ENCODE data around the gene RFTN1. TPM values are rescaled to one million over a fixed set of nuclear protein-coding genes. Genes with fewer than 3 reads are reported as not detected.
A peak's percentile ranks its signal among the peaks of the same experiment; 100 is the strongest.

The RFTN1 gene
- total and polyA plus RNA-seq, 10 of the 15 experiments (the other 5 are each of a cell fraction or from before 2014, with no cell fraction given), result 20.6 to 213 (median 147) TPM

DNA sequence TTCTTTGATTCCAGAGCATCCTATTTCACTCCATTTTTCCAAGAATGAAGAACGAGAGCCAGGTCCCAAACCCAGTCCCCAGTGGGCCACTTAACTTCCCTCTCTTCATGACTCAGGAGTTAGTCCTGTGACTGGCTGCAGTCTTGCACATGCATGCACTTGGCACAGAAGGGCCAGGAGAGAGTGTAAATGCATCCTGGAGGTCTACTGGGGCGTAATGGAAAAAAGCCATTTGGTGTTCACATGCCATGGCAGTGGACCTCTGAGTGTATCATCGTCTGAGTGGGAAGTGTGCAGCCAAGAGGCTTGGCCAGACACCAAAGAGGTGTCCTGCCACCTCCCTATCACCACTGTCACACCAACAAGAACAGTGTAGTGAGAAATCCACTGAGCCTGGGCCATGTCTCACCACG is 15.1 kb upstream of the RFTN1 start:
- Histone ChIP-seq H4K20me1 (ENCODE audit: control insufficient read depth, insufficient read depth) (no peaks in the 10 kb centered on the region), H3K36me3 (ENCODE audit: control insufficient read depth in 2 of 2, insufficient read depth in 2 of 2, low read length in 1 of 2) (no peaks in the 10 kb centered on the region), H3K27ac (ENCODE audit: control insufficient read depth, insufficient read depth) (no peak overlapping the region), H3K9ac (ENCODE audit: control insufficient read depth, insufficient read depth, low read length) (no peak overlapping the region), H2AFZ (ENCODE audit: control insufficient read depth, low read depth, low read length) (no peak overlapping the region), H3K4me3 (no peak overlapping the region), H3K79me2 (ENCODE audit: control insufficient read depth, insufficient read depth, low read length) (no peaks in the 10 kb centered on the region), H3K27me3 (replicated peaks in 1 of 2; ENCODE audit: control insufficient read depth in 2 of 2, insufficient read depth in 2 of 2, low read length in 1 of 2) (no peaks in the 10 kb centered on the region), H3K4me2 (ENCODE audit: control insufficient read depth, insufficient read depth) (no peak overlapping the region), H3K9me3 (replicated peaks; ENCODE audit: control insufficient read depth, insufficient read depth, low read length) (peaks cover 21% of the 10 kb centered on the region), H3K4me1 (ENCODE audit: control insufficient read depth, insufficient read depth, low read length) (no peaks in the 10 kb centered on the region)
- no TSS peak for BruUV-seq (replicated peaks)
- POLR2A ChIA-PET, result interaction anchor here (0.9 kb wide), 1 partner anchor 19 kb away, joined by 3 read pairs; no protein-coding TSS in a partner anchor
- WGBS (ENCODE audit: insufficient coverage, insufficient replicate concordance, low lambda C conversion rate, missing lambda C conversion rate), result 58% methylated on average over 4 of the region's 4 CpGs
- TF ChIP-seq, protein P1, sequence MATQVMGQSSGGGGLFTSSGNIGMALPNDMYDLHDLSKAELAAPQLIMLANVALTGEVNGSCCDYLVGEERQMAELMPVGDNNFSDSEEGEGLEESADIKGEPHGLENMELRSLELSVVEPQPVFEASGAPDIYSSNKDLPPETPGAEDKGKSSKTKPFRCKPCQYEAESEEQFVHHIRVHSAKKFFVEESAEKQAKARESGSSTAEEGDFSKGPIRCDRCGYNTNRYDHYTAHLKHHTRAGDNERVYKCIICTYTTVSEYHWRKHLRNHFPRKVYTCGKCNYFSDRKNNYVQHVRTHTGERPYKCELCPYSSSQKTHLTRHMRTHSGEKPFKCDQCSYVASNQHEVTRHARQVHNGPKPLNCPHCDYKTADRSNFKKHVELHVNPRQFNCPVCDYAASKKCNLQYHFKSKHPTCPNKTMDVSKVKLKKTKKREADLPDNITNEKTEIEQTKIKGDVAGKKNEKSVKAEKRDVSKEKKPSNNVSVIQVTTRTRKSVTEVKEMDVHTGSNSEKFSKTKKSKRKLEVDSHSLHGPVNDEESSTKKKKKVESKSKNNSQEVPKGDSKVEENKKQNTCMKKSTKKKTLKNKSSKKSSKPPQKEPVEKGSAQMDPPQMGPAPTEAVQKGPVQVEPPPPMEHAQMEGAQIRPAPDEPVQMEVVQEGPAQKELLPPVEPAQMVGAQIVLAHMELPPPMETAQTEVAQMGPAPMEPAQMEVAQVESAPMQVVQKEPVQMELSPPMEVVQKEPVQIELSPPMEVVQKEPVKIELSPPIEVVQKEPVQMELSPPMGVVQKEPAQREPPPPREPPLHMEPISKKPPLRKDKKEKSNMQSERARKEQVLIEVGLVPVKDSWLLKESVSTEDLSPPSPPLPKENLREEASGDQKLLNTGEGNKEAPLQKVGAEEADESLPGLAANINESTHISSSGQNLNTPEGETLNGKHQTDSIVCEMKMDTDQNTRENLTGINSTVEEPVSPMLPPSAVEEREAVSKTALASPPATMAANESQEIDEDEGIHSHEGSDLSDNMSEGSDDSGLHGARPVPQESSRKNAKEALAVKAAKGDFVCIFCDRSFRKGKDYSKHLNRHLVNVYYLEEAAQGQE (IDR thresholded peaks at IDR 0.05; ENCODE audit: low read depth, low read length), result no peak
- TF ChIP-seq EZH2 (IDR thresholded peaks at IDR 0.05; ENCODE audit: borderline replicate concordance, control insufficient read depth, low read depth, low read length) (no peak), SREBF2 (IDR thresholded peaks at IDR 0.05; ENCODE audit: low read length) (no peak)
- TF ChIP-seq, protein P2, sequence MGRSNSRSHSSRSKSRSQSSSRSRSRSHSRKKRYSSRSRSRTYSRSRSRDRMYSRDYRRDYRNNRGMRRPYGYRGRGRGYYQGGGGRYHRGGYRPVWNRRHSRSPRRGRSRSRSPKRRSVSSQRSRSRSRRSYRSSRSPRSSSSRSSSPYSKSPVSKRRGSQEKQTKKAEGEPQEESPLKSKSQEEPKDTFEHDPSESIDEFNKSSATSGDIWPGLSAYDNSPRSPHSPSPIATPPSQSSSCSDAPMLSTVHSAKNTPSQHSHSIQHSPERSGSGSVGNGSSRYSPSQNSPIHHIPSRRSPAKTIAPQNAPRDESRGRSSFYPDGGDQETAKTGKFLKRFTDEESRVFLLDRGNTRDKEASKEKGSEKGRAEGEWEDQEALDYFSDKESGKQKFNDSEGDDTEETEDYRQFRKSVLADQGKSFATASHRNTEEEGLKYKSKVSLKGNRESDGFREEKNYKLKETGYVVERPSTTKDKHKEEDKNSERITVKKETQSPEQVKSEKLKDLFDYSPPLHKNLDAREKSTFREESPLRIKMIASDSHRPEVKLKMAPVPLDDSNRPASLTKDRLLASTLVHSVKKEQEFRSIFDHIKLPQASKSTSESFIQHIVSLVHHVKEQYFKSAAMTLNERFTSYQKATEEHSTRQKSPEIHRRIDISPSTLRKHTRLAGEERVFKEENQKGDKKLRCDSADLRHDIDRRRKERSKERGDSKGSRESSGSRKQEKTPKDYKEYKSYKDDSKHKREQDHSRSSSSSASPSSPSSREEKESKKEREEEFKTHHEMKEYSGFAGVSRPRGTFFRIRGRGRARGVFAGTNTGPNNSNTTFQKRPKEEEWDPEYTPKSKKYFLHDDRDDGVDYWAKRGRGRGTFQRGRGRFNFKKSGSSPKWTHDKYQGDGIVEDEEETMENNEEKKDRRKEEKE (IDR thresholded peaks at IDR 0.05), result no peak
- TF ChIP-seq, protein P3, sequence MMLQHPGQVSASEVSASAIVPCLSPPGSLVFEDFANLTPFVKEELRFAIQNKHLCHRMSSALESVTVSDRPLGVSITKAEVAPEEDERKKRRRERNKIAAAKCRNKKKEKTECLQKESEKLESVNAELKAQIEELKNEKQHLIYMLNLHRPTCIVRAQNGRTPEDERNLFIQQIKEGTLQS (IDR thresholded peaks at IDR 0.05; ENCODE audit: borderline replicate concordance, extremely low read depth, low read depth, low read length), result no peak
- ATAC-seq (peak; percentile 24), FAIRE-seq (no peak), DNase-seq (ENCODE audit: low read depth, low spot score) (no peak)
- intact Hi-C loops (cut with micrococcal nuclease; ENCODE audit: unreplicated experiment) (no loop called here), in situ Hi-C loops (cut with MboI) (no loop called here)
- SMC1A ChIA-PET (ENCODE audit: uncharacterized antibody, unreplicated experiment), result interaction anchor here (1.2 to 5.2 kb wide), 8 partner anchors 12 to 240 kb away, joined by 3 to 36 read pairs (median 10); no protein-coding TSS in a partner anchor
- RAD21 ChIA-PET (ENCODE audit: unreplicated experiment), result interaction anchor here (1.4 to 1.9 kb wide), 3 partner anchors 12 to 19 kb away, joined by 3 to 15 read pairs (median 7); no protein-coding TSS in a partner anchor
- CTCF ChIA-PET, result interaction anchor here (0.9 to 2.1 kb wide), 17 partner anchors 7 to 260 kb away, joined by 3 to 15 read pairs (median 5); no protein-coding TSS in a partner anchor
